ENCODE measurements around the gene CALML3.

DNA sequence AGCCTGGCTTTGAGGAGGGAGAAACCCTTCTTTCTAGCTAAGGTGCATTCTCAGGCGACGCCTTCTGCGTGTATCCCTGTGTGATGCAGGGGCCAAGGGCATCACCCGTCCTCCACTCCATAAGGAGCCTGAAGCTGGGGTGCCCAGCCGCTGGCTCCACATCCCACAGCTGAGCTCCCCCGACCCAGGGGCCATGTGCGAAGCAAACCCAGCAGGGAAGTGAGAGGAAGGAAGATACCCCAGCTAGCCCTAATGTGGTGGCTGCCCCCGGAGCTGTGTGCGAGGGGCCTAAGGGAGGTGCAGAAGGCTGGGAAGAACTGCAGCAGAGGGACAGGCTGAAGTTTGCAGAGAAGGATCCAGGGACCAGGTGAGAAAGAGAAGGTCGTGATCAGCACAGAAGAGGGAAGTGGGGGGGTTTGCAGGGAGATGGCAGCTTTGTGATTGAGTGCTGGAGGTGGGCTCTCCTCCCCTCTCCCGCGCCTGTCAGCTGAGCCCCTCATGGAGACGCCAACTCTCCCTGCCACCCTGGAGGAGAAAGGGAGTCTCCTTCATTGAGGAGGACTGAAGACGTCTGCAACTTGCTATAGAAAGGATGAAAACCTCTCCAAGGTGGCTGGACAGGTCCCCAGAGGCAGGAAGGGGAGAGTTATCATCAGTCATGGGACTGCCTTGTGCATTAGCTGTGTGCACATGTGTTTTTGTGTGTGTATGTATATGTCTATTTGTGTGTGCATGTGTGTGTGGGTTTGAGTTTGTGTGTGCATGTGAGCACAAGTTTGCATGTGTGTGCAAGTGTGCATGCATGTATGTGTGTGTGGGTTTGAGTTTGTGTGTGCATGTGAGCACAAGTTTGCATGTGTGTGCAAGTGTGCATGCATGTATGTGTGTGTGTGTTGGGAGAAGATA lies 21.9 kb upstream of the CALML3 start:
- no peak for TF ChIP-seq GATA2 (IDR thresholded peaks at IDR 0.05; ENCODE audit: low read depth, low read length)
- no peak for TF ChIP-seq GATA3 (IDR thresholded peaks at IDR 0.05; ENCODE audit: low read depth, low read length)

Measured in SH-SY5Y (cell line).